Measurements from ENCODE around the gene PSME4.
"Not testable (repeated sequence)": the region's sequence is repeated elsewhere in the genome, so short reads cannot be mapped to it uniquely, and the experiment has no call there.

PSME4 gene

DNA sequence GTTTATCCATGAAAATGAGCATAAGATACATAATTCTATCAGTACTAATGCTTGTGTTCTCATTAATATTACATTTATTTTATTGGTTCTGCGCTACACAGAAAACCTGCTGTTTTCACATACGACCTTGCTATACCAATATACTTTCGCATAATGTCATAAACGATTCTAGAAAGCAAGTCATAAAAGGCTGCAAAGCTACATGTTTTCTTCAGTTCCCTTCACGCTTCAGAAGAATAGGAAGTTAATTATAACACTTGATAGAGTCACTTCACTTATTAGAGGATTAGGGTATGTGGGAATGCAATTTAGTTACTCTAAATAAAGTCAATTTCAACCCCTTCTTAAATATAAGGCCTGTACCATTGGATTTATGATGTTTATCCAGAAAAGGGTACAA, 29.0 kb downstream of the PSME4 start:
- TF ChIP-seq CTCF (IDR thresholded peaks at IDR 0.05; ENCODE audit: insufficient read depth, missing control alignments), result no peak
- FAIRE-seq, result no peak
- DNase-seq (ENCODE audit: insufficient read length, low spot score), result no peak

DNA sequence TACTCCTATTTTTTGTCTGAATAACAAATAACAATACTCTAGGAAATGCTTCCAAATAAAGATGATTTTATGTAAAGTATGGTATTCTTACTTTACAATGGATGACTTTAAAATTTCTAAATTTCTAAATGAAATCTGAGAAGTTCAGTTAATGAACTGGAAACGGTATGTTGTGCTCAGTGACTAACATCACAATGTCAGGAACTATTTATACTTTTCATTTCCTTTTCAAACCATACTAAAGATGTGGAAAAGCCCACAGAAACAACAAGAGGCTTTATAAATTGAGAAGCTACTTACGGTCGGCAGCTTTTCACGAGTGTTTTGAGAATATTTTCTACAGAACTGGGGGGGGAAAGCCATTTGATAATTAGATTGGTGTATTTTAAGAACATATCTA, 31.1 kb downstream of the PSME4 start:
- DNase-seq (ENCODE audit: insufficient read length, low spot score), result no peak
- FAIRE-seq, result no peak
- no peak for TF ChIP-seq CTCF (IDR thresholded peaks at IDR 0.05; ENCODE audit: insufficient read depth, missing control alignments)

DNA sequence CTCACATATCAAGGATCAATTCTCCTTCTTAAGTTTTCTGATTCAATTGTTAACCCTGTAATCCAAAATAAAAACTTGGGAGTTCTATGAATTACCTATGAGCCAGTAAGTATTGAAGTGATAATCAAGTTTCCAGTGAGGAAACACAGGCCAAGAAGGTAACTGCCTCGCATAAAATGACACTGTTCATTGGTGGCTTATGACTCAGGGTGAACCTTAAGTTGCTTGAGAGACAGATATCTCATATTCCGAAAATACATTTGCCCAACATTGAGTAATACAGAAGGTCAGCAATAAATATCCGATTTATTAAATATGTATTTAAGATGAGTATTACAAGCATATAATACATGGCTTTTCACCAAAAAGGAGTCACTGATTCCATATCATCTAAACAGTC, 31.9 kb downstream of the PSME4 start:
- no peak for TF ChIP-seq CTCF (IDR thresholded peaks at IDR 0.05; ENCODE audit: insufficient read depth, missing control alignments)
- FAIRE-seq, result no peak
- no peak for DNase-seq (ENCODE audit: insufficient read length, low spot score)

GRCh38 chr2:53933329-53933728, 37.5 kb downstream of the PSME4 start:
- no peak for DNase-seq (ENCODE audit: insufficient read length, low spot score)
- no peak for TF ChIP-seq CTCF (IDR thresholded peaks at IDR 0.05; ENCODE audit: insufficient read depth, missing control alignments)
- FAIRE-seq, result no peak

DNA sequence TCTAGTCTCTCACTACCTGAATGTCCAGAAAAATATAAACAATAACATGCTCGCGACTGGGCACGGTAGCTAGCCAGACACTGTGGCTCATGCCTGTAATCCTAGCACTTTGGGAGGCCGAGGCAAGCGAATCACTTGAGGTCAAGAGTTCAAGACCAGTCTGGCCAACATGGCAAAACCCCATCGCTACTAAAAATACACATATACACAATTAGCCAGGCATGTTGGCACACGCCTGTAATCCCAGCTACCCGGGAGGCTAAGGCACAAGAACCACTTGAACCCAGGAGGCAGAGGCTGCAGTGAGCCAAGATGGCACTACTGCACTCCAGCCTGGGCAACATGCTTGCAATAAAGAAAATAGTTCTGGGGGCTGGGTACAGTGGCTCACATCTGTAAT, 44.5 kb downstream of the PSME4 start:
- DNase-seq (ENCODE audit: insufficient read length, low spot score); FAIRE-seq: not testable (repeated sequence)

DNA sequence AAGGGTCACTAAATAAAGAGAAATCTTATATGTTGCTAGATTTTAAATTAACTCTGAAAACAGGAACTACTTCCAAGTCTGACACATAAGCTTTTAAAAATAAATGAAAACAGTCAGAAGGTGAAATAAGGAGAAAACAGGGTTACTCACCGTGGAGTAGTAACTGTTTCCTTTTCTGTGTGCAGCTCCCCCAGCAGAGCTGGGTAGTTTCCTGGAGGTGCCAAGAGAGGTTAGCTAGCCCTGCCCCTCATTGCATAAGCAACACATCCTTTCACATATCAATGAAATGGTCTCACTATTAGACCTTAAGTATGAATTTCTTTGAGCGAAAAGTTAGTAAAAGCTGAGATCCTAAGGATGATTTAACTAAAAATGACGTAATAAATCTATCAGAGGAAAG, 57.1 kb downstream of the PSME4 start:
- FAIRE-seq (no peak), DNase-seq (ENCODE audit: insufficient read length, low spot score) (no peak)
- TF ChIP-seq CTCF (IDR thresholded peaks at IDR 0.05; ENCODE audit: insufficient read depth, missing control alignments), result no peak

- TF ChIP-seq CTCF (IDR thresholded peaks at IDR 0.05; ENCODE audit: insufficient read depth, missing control alignments), result no peak
- FAIRE-seq (no peak), DNase-seq (ENCODE audit: insufficient read length, low spot score) (no peak)
These were observed 59.2 kb downstream of the PSME4 start for GRCh38 chr2:53911434-53912189.

DNA sequence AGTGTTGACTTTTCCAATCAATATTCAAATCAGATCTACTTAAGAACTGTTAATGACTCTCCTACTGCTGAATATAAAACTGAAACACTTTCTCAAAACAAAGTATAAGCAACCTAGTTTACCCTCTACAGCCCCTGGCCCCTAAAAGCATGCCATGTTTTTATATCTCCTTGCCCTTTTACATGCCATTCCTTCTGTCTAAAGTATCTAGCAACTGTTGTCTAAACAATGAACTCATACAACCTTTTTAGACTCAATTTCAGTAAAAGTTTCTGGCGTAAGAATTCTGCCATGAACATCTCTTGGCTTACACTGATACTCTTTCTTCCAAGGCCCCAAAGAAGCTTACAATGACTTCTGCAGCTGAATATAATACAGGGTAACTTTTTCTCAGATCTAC, 63.2 kb downstream of the PSME4 start:
- no peak for TF ChIP-seq CTCF (IDR thresholded peaks at IDR 0.05; ENCODE audit: insufficient read depth, missing control alignments)
- no peak for DNase-seq (ENCODE audit: insufficient read length, low spot score)
- FAIRE-seq, result no peak
